ENCODE data around the gene CHRDL1. TPM values are rescaled to one million over a fixed set of nuclear protein-coding genes. Genes with fewer than 3 reads are reported as not detected.

Gene CHRDL1
- total and polyA plus RNA-seq, 8 donors, result 2.6 to 140 (median 6.8) TPM

DNA sequence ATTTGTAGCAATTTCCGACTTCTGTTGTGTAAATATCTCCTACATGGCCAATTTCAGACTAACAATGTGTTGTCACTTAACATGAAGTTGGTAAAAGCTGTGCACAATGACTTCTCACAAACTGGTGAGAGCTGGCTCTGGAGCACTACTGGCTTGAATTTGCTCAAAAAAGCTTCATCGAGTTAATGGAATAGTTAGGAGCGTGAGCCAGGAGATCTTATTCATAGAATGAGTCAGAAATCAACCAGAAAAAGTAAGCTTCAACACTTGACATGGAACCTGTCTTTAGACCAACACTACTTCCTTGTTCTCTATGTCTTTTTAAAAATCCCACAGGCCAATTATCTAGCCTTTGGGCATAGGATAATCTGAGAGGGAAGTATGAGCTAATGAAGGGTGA lies 7.9 kb upstream of the CHRDL1 start:
- no peaks in the 10 kb centered on the region for H3K4me1 ChIP-seq
- intact Hi-C loops (cut with DNase I; ENCODE audit: low total_unique reads), result no loop called here
- no peak overlapping the region for H3K27ac ChIP-seq
- TF ChIP-seq EP300 (IDR thresholded peaks at IDR 0.05), result no peak
- TF ChIP-seq POLR2A (IDR thresholded peaks at IDR 0.05), result no peak
- 61 to 81% (median 73%) methylated on average over 3 of the region's 3 CpGs for WGBS, 5 donors
- H3K36me3 ChIP-seq, result no peaks in the 10 kb centered on the region
- H3K9me3 ChIP-seq, result no peaks in the 10 kb centered on the region
- no peak for DNase-seq
- H3K27me3 ChIP-seq, result peaks cover 0 to 3% (median 0%) of the 10 kb centered on the region in 3 donors
- no peak overlapping the region for H3K4me3 ChIP-seq

DNA sequence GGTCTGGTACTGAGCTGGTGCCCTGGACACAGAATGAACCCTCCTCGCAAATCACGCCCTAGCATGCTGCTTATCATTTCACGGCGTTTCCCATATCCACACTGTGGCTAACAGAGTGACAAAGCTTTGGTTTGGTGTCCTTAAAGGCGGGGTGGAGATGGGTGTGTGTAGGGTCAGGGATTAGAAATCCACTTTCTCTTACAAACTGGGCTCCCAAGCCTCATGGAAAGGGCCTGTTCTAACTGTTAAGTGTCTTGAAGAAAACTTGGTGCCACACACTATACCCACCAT lies 735 bp upstream of the CHRDL1 start:
- Histone ChIP-seq H3K36me3 (no peaks in the 10 kb centered on the region), H3K9me3 (no peaks in the 10 kb centered on the region), H3K4me3 (peak overlapping the region; percentile 31 to 47 (median 42)), H3K4me1 (peaks cover 0 to 9% (median 4%) of the 10 kb centered on the region in 4 donors), H3K27ac (no peak overlapping the region), H3K27me3 (peaks cover 7 to 22% (median 16%) of the 10 kb centered on the region in 3 donors)
- TF ChIP-seq POLR2A (IDR thresholded peaks at IDR 0.05) (no peak), POLR2AphosphoS5 (IDR thresholded peaks at IDR 0.05) (no peak), EP300 (IDR thresholded peaks at IDR 0.05) (no peak)
- TF ChIP-seq, protein P1, sequence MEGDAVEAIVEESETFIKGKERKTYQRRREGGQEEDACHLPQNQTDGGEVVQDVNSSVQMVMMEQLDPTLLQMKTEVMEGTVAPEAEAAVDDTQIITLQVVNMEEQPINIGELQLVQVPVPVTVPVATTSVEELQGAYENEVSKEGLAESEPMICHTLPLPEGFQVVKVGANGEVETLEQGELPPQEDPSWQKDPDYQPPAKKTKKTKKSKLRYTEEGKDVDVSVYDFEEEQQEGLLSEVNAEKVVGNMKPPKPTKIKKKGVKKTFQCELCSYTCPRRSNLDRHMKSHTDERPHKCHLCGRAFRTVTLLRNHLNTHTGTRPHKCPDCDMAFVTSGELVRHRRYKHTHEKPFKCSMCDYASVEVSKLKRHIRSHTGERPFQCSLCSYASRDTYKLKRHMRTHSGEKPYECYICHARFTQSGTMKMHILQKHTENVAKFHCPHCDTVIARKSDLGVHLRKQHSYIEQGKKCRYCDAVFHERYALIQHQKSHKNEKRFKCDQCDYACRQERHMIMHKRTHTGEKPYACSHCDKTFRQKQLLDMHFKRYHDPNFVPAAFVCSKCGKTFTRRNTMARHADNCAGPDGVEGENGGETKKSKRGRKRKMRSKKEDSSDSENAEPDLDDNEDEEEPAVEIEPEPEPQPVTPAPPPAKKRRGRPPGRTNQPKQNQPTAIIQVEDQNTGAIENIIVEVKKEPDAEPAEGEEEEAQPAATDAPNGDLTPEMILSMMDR (IDR thresholded peaks at IDR 0.05), result no peak
- intact Hi-C loops (cut with DNase I; ENCODE audit: low total_unique reads), result no loop called here
- no peak for DNase-seq
- WGBS, 5 donors, result 17 to 30% (median 25%) methylated on average over 3 to 5 of the region's 5 CpGs

DNA sequence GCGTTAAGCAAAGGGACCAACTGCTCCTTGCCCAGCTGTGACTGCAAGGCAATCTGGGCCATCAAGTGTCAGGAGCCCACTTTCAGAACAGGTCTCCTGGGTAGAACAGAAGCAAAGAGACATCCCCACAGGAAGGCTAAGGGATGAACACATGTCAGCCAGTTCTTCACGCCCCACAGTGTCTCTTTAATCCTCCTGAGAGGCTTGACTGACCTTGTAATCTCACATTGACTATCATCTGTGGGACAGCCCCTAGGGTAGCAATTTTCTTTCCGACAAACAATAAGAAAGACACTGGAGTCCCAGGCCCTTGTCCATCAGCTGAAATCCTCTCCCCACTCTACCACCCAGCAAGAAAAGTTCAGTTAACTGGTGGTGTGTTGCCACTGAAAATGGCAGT lies 1.0 kb downstream of the CHRDL1 start:
- Histone ChIP-seq H3K9me3 (no peaks in the 10 kb centered on the region), H3K27me3 (peaks cover 7 to 22% (median 16%) of the 10 kb centered on the region in 3 donors), H3K4me1 (peaks cover 0 to 9% (median 4%) of the 10 kb centered on the region in 4 donors), H3K36me3 (no peaks in the 10 kb centered on the region), H3K27ac (no peak overlapping the region), H3K4me3 (peak overlapping the region in 1 of 4 donors; percentile 44)
- DNase-seq, result no peak
- TF ChIP-seq, protein P1 (IDR thresholded peaks at IDR 0.05), result no peak
- TF ChIP-seq EP300 (IDR thresholded peaks at IDR 0.05) (no peak), POLR2A (IDR thresholded peaks at IDR 0.05) (no peak), POLR2AphosphoS5 (IDR thresholded peaks at IDR 0.05) (no peak)
- intact Hi-C loops (cut with DNase I; ENCODE audit: low total_unique reads), result no loop called here
- 71 to 87% (median 74%) methylated on average over 3 of the region's 3 CpGs for WGBS, 5 donors

DNA sequence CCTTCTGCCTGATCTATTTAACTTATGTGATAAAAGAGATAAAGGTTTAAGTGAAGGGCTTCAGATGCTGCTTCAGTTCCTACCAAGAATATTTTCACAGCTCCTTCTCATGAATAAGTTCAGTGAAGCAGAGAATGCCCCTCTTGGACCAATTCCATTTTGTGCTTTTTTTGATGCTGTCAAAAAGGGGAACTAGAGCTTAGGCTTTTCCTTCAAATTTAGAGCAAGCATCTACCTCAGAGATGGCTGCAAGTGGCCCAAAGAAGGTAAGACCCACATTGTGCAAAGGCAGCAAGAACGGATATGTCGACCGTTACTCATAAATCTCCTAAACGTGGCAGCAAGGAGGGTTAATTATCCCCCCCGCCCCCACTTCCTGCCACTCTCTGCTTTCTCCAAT lies 4.5 kb downstream of the CHRDL1 start:
- no peak for DNase-seq
- WGBS, 5 donors, result 56 to 81% (median 68%) methylated on average over 5 of the region's 5 CpGs
- Histone ChIP-seq H3K9me3 (no peaks in the 10 kb centered on the region), H3K27me3 (peaks cover 4 to 23% (median 12%) of the 10 kb centered on the region in 3 donors), H3K36me3 (no peaks in the 10 kb centered on the region), H3K27ac (no peak overlapping the region), H3K4me1 (peaks cover 0 to 6% (median 3%) of the 10 kb centered on the region in 4 donors), H3K4me3 (no peak overlapping the region)
- intact Hi-C loops (cut with DNase I; ENCODE audit: low total_unique reads), result no loop called here
- no peak for TF ChIP-seq POLR2AphosphoS5 (IDR thresholded peaks at IDR 0.05)
- no peak for TF ChIP-seq POLR2A (IDR thresholded peaks at IDR 0.05)
- TF ChIP-seq, protein P1 (IDR thresholded peaks at IDR 0.05), result no peak
- no peak for TF ChIP-seq EP300 (IDR thresholded peaks at IDR 0.05)

DNA sequence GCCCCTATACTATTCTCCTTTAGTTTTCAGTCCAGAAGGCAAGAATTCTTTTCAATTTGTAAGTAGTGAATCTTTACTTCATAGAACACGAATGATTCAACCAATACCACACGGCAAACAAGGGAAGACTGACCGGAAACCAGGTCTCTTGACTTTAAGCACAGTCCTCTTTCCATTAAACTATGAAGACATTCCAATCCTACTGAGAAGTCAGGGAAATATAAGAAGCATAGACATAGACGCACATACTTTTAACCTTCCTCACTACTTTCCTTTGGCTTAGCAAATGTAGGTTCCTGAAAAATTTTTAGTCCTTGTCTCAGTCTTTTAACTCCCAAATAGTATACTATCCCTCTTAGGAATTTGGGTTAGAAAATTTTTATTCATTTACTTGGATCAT lies 9.1 kb downstream of the CHRDL1 start:
- intact Hi-C loops (cut with DNase I; ENCODE audit: low total_unique reads), result no loop called here
- TF ChIP-seq POLR2A (IDR thresholded peaks at IDR 0.05), result no peak
- TF ChIP-seq EP300 (IDR thresholded peaks at IDR 0.05), result no peak
- TF ChIP-seq POLR2AphosphoS5 (IDR thresholded peaks at IDR 0.05), result no peak
- TF ChIP-seq, protein P1 (IDR thresholded peaks at IDR 0.05), result no peak
- Histone ChIP-seq H3K36me3 (no peaks in the 10 kb centered on the region), H3K27me3 (peaks cover 0 to 10% (median 0%) of the 10 kb centered on the region in 3 donors), H3K4me3 (no peak overlapping the region), H3K4me1 (no peaks in the 10 kb centered on the region), H3K27ac (no peak overlapping the region), H3K9me3 (no peaks in the 10 kb centered on the region)
- DNase-seq, result no peak
- 76 to 92% (median 89%) methylated on average over 4 of the region's 4 CpGs for WGBS, 5 donors
